Measurements from ENCODE around the gene LRP1B. TPM values are rescaled to one million over a fixed set of nuclear protein-coding genes. Genes with fewer than 3 reads are reported as not detected.

The LRP1B gene
- total RNA-seq, 2 donors from 2014 or later: 0.91 to 1.2 TPM

DNA sequence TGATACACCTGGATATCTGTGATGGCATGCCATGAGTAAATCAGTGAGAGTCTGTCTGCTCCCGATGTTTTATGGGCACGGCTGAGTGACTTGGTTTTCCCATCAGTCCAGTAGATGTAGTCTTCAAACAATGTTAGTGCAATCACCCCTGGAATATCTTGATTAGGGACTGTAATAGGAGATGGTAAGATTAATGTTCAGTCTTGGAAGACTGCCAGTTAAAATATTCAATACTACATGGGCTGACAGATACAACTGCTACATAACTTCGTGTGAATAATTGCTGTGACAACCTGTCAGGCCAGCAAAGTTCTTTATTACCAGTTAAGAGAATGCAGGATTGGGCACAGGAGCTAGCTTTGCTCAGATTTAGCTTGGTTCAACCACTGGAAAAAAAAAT lies 1673.3 kb downstream of the LRP1B start:
- H3K27me3 ChIP-seq (replicated peaks; ENCODE audit: insufficient read depth): no peaks in the 10 kb centered on the region
- no peak overlapping the region for H3K27ac ChIP-seq
- H3K4me1 ChIP-seq (replicated peaks): no peaks in the 10 kb centered on the region
- 26% methylated on average over 3 of the region's 3 CpGs for WGBS
- DNase-seq (ENCODE audit: low spot score): no peak
- intact Hi-C loops (cut with DNase I): no loop called here
- TF ChIP-seq CTCF (IDR thresholded peaks at IDR 0.05) (no peak), POLR2A (IDR thresholded peaks at IDR 0.05) (no peak)
- H3K36me3 ChIP-seq: no peaks in the 10 kb centered on the region
- H3K9me3 ChIP-seq: no peaks in the 10 kb centered on the region
- H3K4me3 ChIP-seq: no peak overlapping the region

- Histone ChIP-seq H3K4me1 (replicated peaks) (no peaks in the 10 kb centered on the region), H3K27me3 (replicated peaks; ENCODE audit: insufficient read depth) (no peaks in the 10 kb centered on the region), H3K27ac (no peak overlapping the region), H3K4me3 (no peak overlapping the region), H3K9me3 (no peaks in the 10 kb centered on the region), H3K36me3 (no peaks in the 10 kb centered on the region)
- intact Hi-C loops (cut with DNase I): no loop called here
- WGBS: 86% methylated on average over 1 of the region's 1 CpG
- no peak for TF ChIP-seq POLR2AphosphoS5 (IDR thresholded peaks at IDR 0.05)
- TF ChIP-seq CTCF (IDR thresholded peaks at IDR 0.05): no peak
- no peak for TF ChIP-seq POLR2A (IDR thresholded peaks at IDR 0.05)
- no peak for DNase-seq (ENCODE audit: low spot score)
Measured at GRCh38 chr2:140455315-140455714, 1675.5 kb downstream of the LRP1B start.

- Histone ChIP-seq H3K9me3 (no peaks in the 10 kb centered on the region), H3K27me3 (replicated peaks; ENCODE audit: insufficient read depth) (no peaks in the 10 kb centered on the region), H3K27ac (no peak overlapping the region), H3K4me3 (no peak overlapping the region), H3K36me3 (no peaks in the 10 kb centered on the region), H3K4me1 (replicated peaks) (no peaks in the 10 kb centered on the region)
- WGBS: 81% methylated on average over 3 of the region's 3 CpGs
- DNase-seq (ENCODE audit: low spot score): no peak
- TF ChIP-seq POLR2AphosphoS5 (IDR thresholded peaks at IDR 0.05) (no peak), POLR2A (IDR thresholded peaks at IDR 0.05) (no peak), CTCF (IDR thresholded peaks at IDR 0.05) (no peak)
- intact Hi-C loops (cut with DNase I): no loop called here
Measured at GRCh38 chr2:140454717-140455116, 1676.1 kb downstream of the LRP1B start.

- intact Hi-C loops (cut with DNase I): no loop called here
- Histone ChIP-seq H3K36me3 (no peaks in the 10 kb centered on the region), H3K4me3 (no peak overlapping the region), H3K27me3 (replicated peaks; ENCODE audit: insufficient read depth) (no peaks in the 10 kb centered on the region), H3K4me1 (replicated peaks) (no peaks in the 10 kb centered on the region), H3K27ac (no peak overlapping the region), H3K9me3 (no peaks in the 10 kb centered on the region)
- no peak for DNase-seq (ENCODE audit: low spot score)
- TF ChIP-seq POLR2AphosphoS5 (IDR thresholded peaks at IDR 0.05): no peak
- no peak for TF ChIP-seq CTCF (IDR thresholded peaks at IDR 0.05)
- TF ChIP-seq POLR2A (IDR thresholded peaks at IDR 0.05): no peak
Measured at GRCh38 chr2:140451324-140451723, 1679.5 kb downstream of the LRP1B start.

GRCh38 chr2:140442319-140442718 lies 1688.5 kb downstream of the LRP1B start:
- Histone ChIP-seq H3K27me3 (replicated peaks; ENCODE audit: insufficient read depth) (no peaks in the 10 kb centered on the region), H3K9me3 (no peaks in the 10 kb centered on the region), H3K4me3 (no peak overlapping the region), H3K36me3 (no peaks in the 10 kb centered on the region), H3K4me1 (replicated peaks) (no peaks in the 10 kb centered on the region), H3K27ac (no peak overlapping the region)
- intact Hi-C loops (cut with DNase I): no loop called here
- no peak for DNase-seq (ENCODE audit: low spot score)
- WGBS: 61% methylated on average over 7 of the region's 7 CpGs
- TF ChIP-seq POLR2A (IDR thresholded peaks at IDR 0.05): no peak
- no peak for TF ChIP-seq CTCF (IDR thresholded peaks at IDR 0.05)
- no peak for TF ChIP-seq POLR2AphosphoS5 (IDR thresholded peaks at IDR 0.05)
